HCT116 (cell line): ENCODE measurements around the gene DYNC1I1. TPM values are rescaled to one million over a fixed set of nuclear protein-coding genes. Genes with fewer than 3 reads are reported as not detected.

Experiments used
- ATAC-seq: fragments of 200-7000 bp; cut with Tn5 transposase; 2 replicates; pipeline ENCODE4 v1.9.1; 2020; ENCODE audit warnings: mild to moderate bottlenecking, moderate library complexity
- BruUV-seq: library from RNA; stranded (reverse); fragments of 400-500 nt; replicated peaks from 2 replicates; lab custom pipeline; 2021; lab: Mats Ljungman, UMichigan
- CTCF ChIA-PET: fragments of 300-600 bp; sonication (Branson Sonifier 250); formaldehyde crosslinking; loops from one replicate; lab custom pipeline; 2021; ENCODE audit warnings: antibody characterized with exemption; lab: Charles Lee
- POLR2A ChIA-PET: fragments of 300-600, 350-600 bp; sonication (Branson Sonifier 250); formaldehyde crosslinking; loops from one replicate; lab custom pipeline; 2021; ENCODE audit warnings: antibody characterized with exemption; lab: Charles Lee
- RAD21 ChIA-PET, 2 experiments: fragments of 300-600 bp; sonication (Branson Sonifier 250); formaldehyde crosslinking; loops; one replicate each; lab custom pipeline; 2023; ENCODE audit warnings: low total read pairs in 2 of 2; ENCODE audit not compliant: uncharacterized antibody in 2 of 2, unreplicated experiment in 2 of 2, low non-redundant PET in 1 of 2; lab: Charles Lee
- DNase-seq: peaks from one replicate; pipeline ENCODE4 v3.0.0-alpha.2; 2010; ENCODE audit warnings: low read depth, low spot score
- H2AFZ ChIP-seq: fragments of 200-600 bp; shearing (Covaris generic), sonication (generic); 2 replicates; pipeline ENCODE4 v1.6.1; 2017; ENCODE audit warnings: low read depth, mixed run types, mixed read lengths, antibody characterized with exemption, low read length; ENCODE audit not compliant: poor library complexity, severe bottlenecking
- H3K27ac ChIP-seq: 2 replicates; pipeline ENCODE4 v1.5.1; 2012; ENCODE audit warnings: low read depth, low read length
- H3K27me3 ChIP-seq: fragments of 200-600 bp; sonication (generic); 2 replicates; pipeline ENCODE4 v1.6.1; 2016; ENCODE audit warnings: mixed run types, low read length, mixed read lengths; ENCODE audit not compliant: insufficient read depth
- H3K36me3 ChIP-seq, 2 experiments: fragments of 200-500 bp in 1 of 2; fragments of 200-600 bp in 1 of 2; sonication (Bioruptor generic) in 1 of 2; sonication (generic) in 1 of 2; 2 replicates each; pipeline versions ENCODE4 v1.5.1 to v1.6.1; 2014 to 2016; ENCODE audit warnings: low read length in 2 of 2, inconsistent platforms in 1 of 2, mixed read lengths in 1 of 2, mixed run types in 1 of 2; ENCODE audit not compliant: insufficient read depth in 2 of 2, control insufficient read depth in 1 of 2
- H3K4me1 ChIP-seq, 2 experiments: fragments of 200-600 bp in 1 of 2; sonication (generic) in 1 of 2; 2 replicates each; pipeline versions ENCODE4 v1.5.1 to v1.6.1; 2012 to 2017; ENCODE audit warnings: low read length in 2 of 2, inconsistent platforms in 1 of 2, mild to moderate bottlenecking in 1 of 2, mixed read lengths in 1 of 2, mixed run types in 1 of 2, moderate library complexity in 1 of 2; ENCODE audit not compliant: insufficient read depth in 2 of 2, control insufficient read depth in 1 of 2
- H3K4me2 ChIP-seq: fragments of 200-600 bp; sonication (generic); 2 replicates; pipeline ENCODE4 v1.6.1; 2017; ENCODE audit warnings: mixed run types, low read length, mixed read lengths
- H3K4me3 ChIP-seq, 2 experiments: fragments of 200-600 bp in 1 of 2; sonication (generic) in 1 of 2; replicated peaks in 1 of 2; 2 replicates each; pipeline ENCODE4 v1.5.1; 2011 to 2016; ENCODE audit warnings: low read length in 2 of 2, control low read depth in 1 of 2, low read depth in 1 of 2, mild to moderate bottlenecking in 1 of 2, mixed read lengths in 1 of 2, mixed run types in 1 of 2
- H3K79me2 ChIP-seq: fragments of 200-600 bp; sonication (generic); 2 replicates; pipeline ENCODE4 v1.6.1; 2017; ENCODE audit warnings: mild to moderate bottlenecking, mixed run types, low read length, moderate library complexity, mixed read lengths; ENCODE audit not compliant: insufficient read depth
- H3K9ac ChIP-seq: fragments of 200-600 bp; sonication (generic); 2 replicates; pipeline ENCODE4 v1.6.1; 2016; ENCODE audit warnings: low read length, mixed read lengths
- H3K9me2 ChIP-seq: fragments of 200-600 bp; sonication (generic), shearing (Covaris generic); 2 replicates; pipeline ENCODE4 v1.6.1; 2017; ENCODE audit warnings: mixed run types, mild to moderate bottlenecking, moderate library complexity; ENCODE audit not compliant: insufficient read depth
- H3K9me3 ChIP-seq, 2 experiments: fragments of 200-500 bp in 1 of 2; fragments of 200-600 bp in 1 of 2; sonication (Bioruptor generic) in 1 of 2; sonication (generic) in 1 of 2; 2 replicates each; pipeline ENCODE4 v1.6.1; 2014 to 2017; ENCODE audit warnings: low read length in 2 of 2, mixed read lengths in 2 of 2, inconsistent platforms in 1 of 2, low read depth in 1 of 2, mild to moderate bottlenecking in 1 of 2, mixed run types in 1 of 2, moderate library complexity in 1 of 2; ENCODE audit not compliant: control insufficient read depth in 1 of 2, insufficient read depth in 1 of 2
- H4K20me1 ChIP-seq: fragments of 200-600 bp; sonication (generic), shearing (Covaris generic); 2 replicates; pipeline ENCODE4 v1.6.1; 2017; ENCODE audit warnings: mixed run types, mild to moderate bottlenecking, moderate library complexity; ENCODE audit not compliant: insufficient read depth
- ATF3 ChIP-seq: IDR thresholded peaks from 2 replicates; pipeline ENCODE4 v1.6.1; 2012
- CBX3 ChIP-seq: IDR thresholded peaks from 2 replicates; pipeline ENCODE4 v1.6.1; 2012; ENCODE audit warnings: low read depth
- CTCF ChIP-seq, 3 experiments: fragments of 200-600 bp in 1 of 3; sonication (generic) in 1 of 3; IDR thresholded peaks in 2 of 3; conservative IDR thresholded peaks in 1 of 3; 2 replicates each; pipeline ENCODE4 v1.5.1; 2012 to 2017; ENCODE audit warnings: low read depth in 2 of 3, low read length in 2 of 3, antibody characterized with exemption in 1 of 3, borderline replicate concordance in 1 of 3, control low read depth in 1 of 3, mild to moderate bottlenecking in 1 of 3, mixed read lengths in 1 of 3, mixed run types in 1 of 3, moderate library complexity in 1 of 3; ENCODE audit not compliant: insufficient read depth in 1 of 3
- EGR1 ChIP-seq: IDR thresholded peaks from 2 replicates; pipeline ENCODE4 v1.6.1; 2012; ENCODE audit warnings: low read depth
- ELF1 ChIP-seq: IDR thresholded peaks from 2 replicates; pipeline ENCODE4 v1.6.1; 2012; ENCODE audit warnings: low read depth, borderline replicate concordance
- EZH2 ChIP-seq: fragments of 200-600 bp; sonication (generic); IDR thresholded peaks from 2 replicates; pipeline ENCODE4 v1.6.1; 2017; ENCODE audit warnings: antibody characterized with exemption, mixed run types
- FOSL1 ChIP-seq: IDR thresholded peaks from 2 replicates; pipeline ENCODE4 v1.6.1; 2012; ENCODE audit warnings: low read depth
- JUND ChIP-seq: IDR thresholded peaks from 2 replicates; pipeline ENCODE4 v1.6.1; 2012
- MAX ChIP-seq: IDR thresholded peaks from 2 replicates; pipeline ENCODE4 v1.6.1; 2012
- POLR2AphosphoS5 ChIP-seq: IDR thresholded peaks from 2 replicates; pipeline ENCODE4 v1.6.1; 2011; ENCODE audit warnings: mild to moderate bottlenecking, low read depth, low read length, moderate library complexity
- RAD21 ChIP-seq: IDR thresholded peaks from 2 replicates; pipeline ENCODE4 v1.6.1; 2012; ENCODE audit warnings: low read depth, mild to moderate bottlenecking
- SIN3A ChIP-seq: IDR thresholded peaks from 2 replicates; pipeline ENCODE4 v1.6.1; 2012; ENCODE audit warnings: low read depth
- SP1 ChIP-seq: IDR thresholded peaks from 2 replicates; pipeline ENCODE4 v1.6.1; 2012; ENCODE audit warnings: low read depth
- SRF ChIP-seq: IDR thresholded peaks from 2 replicates; pipeline ENCODE4 v1.6.1; 2012; ENCODE audit warnings: low read depth
- YY1 ChIP-seq: IDR thresholded peaks from 2 replicates; pipeline ENCODE4 v1.6.1; 2011; ENCODE audit warnings: low read length, low read depth, moderate library complexity, mild to moderate bottlenecking; ENCODE audit not compliant: insufficient replicate concordance; ENCODE audit errors: extremely low read depth
- ZBTB33 ChIP-seq: IDR thresholded peaks from 2 replicates; pipeline ENCODE4 v1.6.1; 2011; ENCODE audit warnings: mild to moderate bottlenecking, low read length, moderate library complexity; ENCODE audit not compliant: insufficient replicate concordance; ENCODE audit errors: extremely low read depth
- ZFX ChIP-seq: fragments of 450-650 bp; IDR thresholded peaks from 2 replicates; pipeline ENCODE4 v1.6.1; 2017
- ZNF274 ChIP-seq: fragments of 200-500 bp; sonication (Bioruptor generic); IDR thresholded peaks from 2 replicates; pipeline ENCODE4 v1.6.1; 2014; ENCODE audit warnings: mild to moderate bottlenecking, low read depth, low read length, inconsistent platforms
- intact Hi-C: fragments of 100-400 bp; cut with micrococcal nuclease; formaldehyde crosslinking; loops from 2 replicates; pipeline ENCODE4 v1.10.0; 2022
- total RNA-seq: library from RNA; stranded (reverse); gene quantifications from one replicate; pipeline ENCODE4 v1.2.1, GENCODE V29; 2021; ENCODE audit not compliant: unreplicated experiment

The DYNC1I1 gene
- total RNA-seq, 1 experiment from 2014 or later = not detected

DNA sequence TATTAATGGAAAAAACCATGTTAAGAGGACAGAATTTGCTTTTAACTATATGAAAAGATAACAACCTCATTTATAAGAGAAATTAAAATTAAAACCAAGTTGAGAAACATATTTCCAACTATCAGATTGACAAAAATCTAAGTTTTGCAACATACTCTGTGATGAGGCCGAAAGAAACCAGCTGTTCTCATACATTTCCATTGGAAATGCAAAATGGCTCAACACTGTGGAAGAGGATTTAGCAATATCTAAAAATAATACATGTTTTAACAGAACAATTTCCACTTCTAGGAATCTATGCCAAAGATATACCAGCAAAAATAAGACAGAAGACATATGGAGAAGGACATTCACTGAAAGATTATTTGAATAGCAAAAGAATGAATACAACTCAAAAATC lies 268.8 kb downstream of the DYNC1I1 start:
- H3K36me3 ChIP-seq = no peaks in the 10 kb centered on the region
- no peak overlapping the region for H3K4me2 ChIP-seq
- RAD21 ChIA-PET = no interaction called here
- H3K27me3 ChIP-seq = peaks cover 58% of the 10 kb centered on the region
- no peaks in the 10 kb centered on the region for H3K9me3 ChIP-seq
- no peak overlapping the region for H3K4me3 ChIP-seq
- intact Hi-C loops = no loop called here
- no peak overlapping the region for H3K9ac ChIP-seq
- no peaks in the 10 kb centered on the region for H4K20me1 ChIP-seq
- H3K27ac ChIP-seq = no peak overlapping the region
- POLR2A ChIA-PET = no interaction called here
- no TSS peak for BruUV-seq
- TF ChIP-seq CTCF (IDR thresholded peaks at IDR 0.05 in 2 of 3, conservative IDR thresholded peaks at IDR 0.05 in 1 of 3; ENCODE audit: borderline replicate concordance in 1 of 3, insufficient read depth in 1 of 3, low read depth in 2 of 3, low read length in 2 of 3) (no peak), SIN3A (no peak), RAD21 (no peak), JUND (no peak), CBX3 (no peak), YY1 (no peak), SRF (no peak), ZBTB33 (no peak), ATF3 (no peak), MAX (no peak), ZNF274 (no peak), FOSL1 (no peak), SP1 (no peak), ZFX (no peak), EZH2 (no peak), ELF1 (no peak), EGR1 (no peak), POLR2AphosphoS5 (no peak)
- no peak overlapping the region for H2AFZ ChIP-seq
- DNase-seq (no peak), ATAC-seq (no peak)
- CTCF ChIA-PET = no interaction called here
- H3K9me2 ChIP-seq = no peaks in the 10 kb centered on the region
- H3K79me2 ChIP-seq = no peaks in the 10 kb centered on the region
- no peaks in the 10 kb centered on the region for H3K4me1 ChIP-seq
